ENCODE results near the gene DLL1. TPM values are rescaled to one million over a fixed set of nuclear protein-coding genes. Genes with fewer than 3 reads are reported as not detected.

The DLL1 gene
- total and polyA plus RNA-seq, 9 of the 15 experiments (the other 6 are each of a cell fraction or from before 2014, with no cell fraction given) = not detected

GRCh38 chr6:170297576-170298330, 6.9 kb upstream of the DLL1 start:
- Histone ChIP-seq H3K9ac (ENCODE audit: insufficient read depth in 1 of 2, low read depth in 2 of 2, low read length in 2 of 2) (no peak overlapping the region), H3K27me3 (ENCODE audit: control insufficient read depth in 2 of 2, insufficient read depth in 2 of 2, low read length in 2 of 2) (peaks cover 54 to 55% of the 10 kb centered on the region in 2 experiments), H3K9me1 (ENCODE audit: control insufficient read depth, insufficient read depth, low read length) (no peaks in the 10 kb centered on the region), H4K20me1 (replicated peaks; ENCODE audit: control insufficient read depth, insufficient read depth, low read length) (peaks cover 7% of the 10 kb centered on the region), H3K4me2 (ENCODE audit: insufficient read depth, low read length) (no peak overlapping the region), H3K4me3 (no peak overlapping the region), H3K36me3 (ENCODE audit: control insufficient read depth, insufficient read depth, low read length) (no peaks in the 10 kb centered on the region), H3K9me3 (replicated peaks; ENCODE audit: control insufficient read depth, insufficient read depth, low read depth, low read length) (0 out of 2 replicates have a peak, but pooled peaks cover 1% of the 10 kb centered on the region), H3K27ac (ENCODE audit: extremely low read depth, low read depth, low read length) (no peak overlapping the region), H2AFZ (ENCODE audit: low read depth, low read length) (no peak overlapping the region), H3K79me2 (ENCODE audit: control insufficient read depth, insufficient read depth, low read length) (no peaks in the 10 kb centered on the region), H3K4me1 (replicated peaks in 1 of 2; ENCODE audit: control insufficient read depth in 2 of 2, insufficient read depth in 2 of 2, low read length in 2 of 2) (peaks cover 0 to 22% of the 10 kb centered on the region in 2 experiments; a peak in 3 of 5 replicates)
- DNase-seq (ENCODE audit: extremely low read depth in 1 of 4, low spot score in 3 of 4) (no peak), FAIRE-seq (no peak), ATAC-seq (no peak)
- intact Hi-C loops (cut with micrococcal nuclease) (loop anchor here (10.0 kb wide), 1 partner anchor 217 kb away; no protein-coding TSS in a partner anchor), in situ Hi-C loops (cut with MboI) (no loop called here)
- WGBS (ENCODE audit: insufficient coverage, low coverage, missing lambda C conversion rate) = 6% methylated on average over 11 of the region's 11 CpGs
- CTCF ChIA-PET (ENCODE audit: low intra/inter-chr PET ratio) = no interaction called here
- POLR2A ChIA-PET = no interaction called here
- BruUV-seq (replicated peaks) = no TSS peak
- TF ChIP-seq SNRNP70 (optimal IDR thresholded peaks at IDR 0.05; ENCODE audit: low read depth, low read length) (no peak), ZNF184 (CRISPR knock-in tag; IDR thresholded peaks at IDR 0.05) (no peak), SAFB2 (IDR thresholded peaks at IDR 0.05; ENCODE audit: borderline replicate concordance, low read depth, low read length, severe bottlenecking) (no peak), SIN3A (IDR thresholded peaks at IDR 0.05; ENCODE audit: borderline replicate concordance in 2 of 2, control insufficient read depth in 1 of 2, low read depth in 2 of 2, low read length in 2 of 2) (no peak), HDAC6 (IDR thresholded peaks at IDR 0.05; ENCODE audit: low read depth, low read length) (no peak), SRF (CRISPR knock-in tag; IDR thresholded peaks at IDR 0.05) (no peak), CLOCK (CRISPR knock-in tag; IDR thresholded peaks at IDR 0.05; ENCODE audit: borderline replicate concordance) (no peak), HINFP (tag; conservative IDR thresholded peaks at IDR 0.05; ENCODE audit: low read depth) (no peak), ARID3A (IDR thresholded peaks at IDR 0.05; ENCODE audit: borderline replicate concordance, low read depth, low read length) (no peak), ZNF146 (CRISPR knock-in tag; IDR thresholded peaks at IDR 0.05; ENCODE audit: unreplicated experiment) (no peak), PTRF (tag; IDR thresholded peaks at IDR 0.05) (no peak), CHD1 (IDR thresholded peaks at IDR 0.05; ENCODE audit: low read length) (no peak), ZKSCAN1 (IDR thresholded peaks at IDR 0.05; ENCODE audit: low read depth, low read length) (no peak)
